IPS-15b (cell line): ENCODE data around the gene NCOR2.

Source experiments
- H3K27me3 ChIP-seq: one replicate; pipeline ENCODE4 v1.6.1; 2013; ENCODE audit warnings: low read length; ENCODE audit not compliant: control insufficient read depth, insufficient read depth
- H3K36me3 ChIP-seq: one replicate; pipeline ENCODE4 v1.6.1; 2013; ENCODE audit warnings: low read length; ENCODE audit not compliant: control insufficient read depth, insufficient read depth
- H3K4me1 ChIP-seq: one replicate; pipeline ENCODE4 v1.6.1; 2013; ENCODE audit warnings: mild to moderate bottlenecking, low read length; ENCODE audit not compliant: control insufficient read depth, insufficient read depth
- H3K4me3 ChIP-seq: one replicate; pipeline ENCODE4 v1.5.1; 2013; ENCODE audit warnings: low read depth, low read length
- H3K9ac ChIP-seq: one replicate; pipeline ENCODE4 v1.6.1; 2013; ENCODE audit warnings: low read depth, mild to moderate bottlenecking, low read length
- H3K9me3 ChIP-seq: one replicate; pipeline ENCODE4 v1.6.1; 2013; ENCODE audit warnings: mild to moderate bottlenecking, low read length; ENCODE audit not compliant: control insufficient read depth, insufficient read depth

Gene NCOR2

GRCh38 chr12:124542021-124542949, 25.1 kb downstream of the NCOR2 start:
- H3K36me3 ChIP-seq, result no peaks in the 10 kb centered on the region
- H3K9me3 ChIP-seq, result no peaks in the 10 kb centered on the region
- peaks cover 12% of the 10 kb centered on the region for H3K4me1 ChIP-seq
- H3K4me3 ChIP-seq, result no peak overlapping the region
- H3K27me3 ChIP-seq, result no peaks in the 10 kb centered on the region
- H3K9ac ChIP-seq, result no peak overlapping the region

GRCh38 chr12:124541322-124541721, 26.1 kb downstream of the NCOR2 start:
- Histone ChIP-seq H3K9me3 (no peaks in the 10 kb centered on the region), H3K4me1 (peaks cover 12% of the 10 kb centered on the region), H3K9ac (no peak overlapping the region), H3K36me3 (no peaks in the 10 kb centered on the region), H3K27me3 (no peaks in the 10 kb centered on the region), H3K4me3 (no peak overlapping the region)

- H3K9ac ChIP-seq, result no peak overlapping the region
- H3K27me3 ChIP-seq, result no peaks in the 10 kb centered on the region
- H3K9me3 ChIP-seq, result no peaks in the 10 kb centered on the region
- H3K4me1 ChIP-seq, result peaks cover 6% of the 10 kb centered on the region
- H3K36me3 ChIP-seq, result peaks cover 5% of the 10 kb centered on the region
- H3K4me3 ChIP-seq, result no peak overlapping the region
These were observed 28.0 kb downstream of the NCOR2 start for GRCh38 chr12:124539084-124540041.

GRCh38 chr12:124538194-124539082, 29.0 kb downstream of the NCOR2 start:
- Histone ChIP-seq H3K9ac (no peak overlapping the region), H3K4me3 (no peak overlapping the region), H3K27me3 (no peaks in the 10 kb centered on the region), H3K4me1 (peaks cover 2% of the 10 kb centered on the region), H3K36me3 (peaks cover 5% of the 10 kb centered on the region), H3K9me3 (no peaks in the 10 kb centered on the region)

GRCh38 chr12:124537525-124538193, 29.8 kb downstream of the NCOR2 start:
- H3K36me3 ChIP-seq, result peaks cover 5% of the 10 kb centered on the region
- H3K9ac ChIP-seq, result no peak overlapping the region
- no peak overlapping the region for H3K4me3 ChIP-seq
- H3K27me3 ChIP-seq, result no peaks in the 10 kb centered on the region
- H3K9me3 ChIP-seq, result no peaks in the 10 kb centered on the region
- peaks cover 2% of the 10 kb centered on the region for H3K4me1 ChIP-seq

GRCh38 chr12:124536641-124537040, 30.8 kb downstream of the NCOR2 start:
- Histone ChIP-seq H3K27me3 (no peaks in the 10 kb centered on the region), H3K36me3 (peaks cover 5% of the 10 kb centered on the region), H3K4me1 (peaks cover 2% of the 10 kb centered on the region), H3K4me3 (no peak overlapping the region), H3K9ac (no peak overlapping the region), H3K9me3 (no peaks in the 10 kb centered on the region)

GRCh38 chr12:124534776-124535740, 32.4 kb downstream of the NCOR2 start:
- Histone ChIP-seq H3K9ac (no peak overlapping the region), H3K36me3 (peaks cover 5% of the 10 kb centered on the region), H3K4me3 (no peak overlapping the region), H3K27me3 (no peaks in the 10 kb centered on the region), H3K4me1 (peaks cover 2% of the 10 kb centered on the region), H3K9me3 (no peaks in the 10 kb centered on the region)

- Histone ChIP-seq H3K9me3 (no peaks in the 10 kb centered on the region), H3K27me3 (no peaks in the 10 kb centered on the region), H3K9ac (no peak overlapping the region), H3K36me3 (peaks cover 5% of the 10 kb centered on the region), H3K4me1 (no peaks in the 10 kb centered on the region), H3K4me3 (no peak overlapping the region)
These were observed 34.0 kb downstream of the NCOR2 start for GRCh38 chr12:124533456-124533855.

- no peaks in the 10 kb centered on the region for H3K9me3 ChIP-seq
- no peaks in the 10 kb centered on the region for H3K27me3 ChIP-seq
- H3K9ac ChIP-seq, result no peak overlapping the region
- no peaks in the 10 kb centered on the region for H3K4me1 ChIP-seq
- peaks cover 7% of the 10 kb centered on the region for H3K36me3 ChIP-seq
- H3K4me3 ChIP-seq, result no peak overlapping the region
These were observed 34.4 kb downstream of the NCOR2 start for GRCh38 chr12:124532967-124533366.

GRCh38 chr12:124532331-124532750, 35.1 kb downstream of the NCOR2 start:
- H3K36me3 ChIP-seq, result peaks cover 7% of the 10 kb centered on the region
- no peaks in the 10 kb centered on the region for H3K4me1 ChIP-seq
- H3K27me3 ChIP-seq, result no peaks in the 10 kb centered on the region
- H3K4me3 ChIP-seq, result no peak overlapping the region
- no peaks in the 10 kb centered on the region for H3K9me3 ChIP-seq
- no peak overlapping the region for H3K9ac ChIP-seq
